Activated CD4-positive, alpha-beta T cell treated with anti-CD3 and anti-CD28 coated beads, Interleukin-2, Interleukin-4, amounts not matched to agents 100 ng/mL and 50 ng/mL, durations not matched to agents 16 hours and 8 hours (primary cell): ENCODE results near the gene SORCS2.

Source experiments
- DNase-seq: peaks from one replicate; pipeline ENCODE4 v3.0.0-alpha.2; 2020; ENCODE audit warnings: low spot score

The SORCS2 gene

DNA sequence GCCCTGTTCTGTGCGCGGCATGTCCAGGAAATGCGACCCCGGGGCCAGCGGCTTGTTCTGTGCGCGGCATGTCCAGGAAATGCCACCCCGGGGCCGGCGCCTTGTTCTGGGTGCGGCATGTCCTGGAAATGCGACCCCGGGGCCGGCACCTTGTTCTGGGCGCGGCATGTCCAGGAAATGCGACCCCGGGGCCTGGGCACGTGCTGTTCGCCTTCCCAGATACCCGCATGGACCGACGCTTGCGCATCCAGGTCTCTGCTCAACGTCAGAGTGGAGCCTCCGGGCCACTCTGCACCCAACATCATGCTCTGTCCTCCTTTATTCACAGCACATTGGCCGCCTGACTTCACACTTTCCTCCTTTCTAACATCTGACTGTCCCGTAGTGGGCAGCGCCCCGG lies 318.2 kb downstream of the SORCS2 start:
- DNase-seq = no peak

DNA sequence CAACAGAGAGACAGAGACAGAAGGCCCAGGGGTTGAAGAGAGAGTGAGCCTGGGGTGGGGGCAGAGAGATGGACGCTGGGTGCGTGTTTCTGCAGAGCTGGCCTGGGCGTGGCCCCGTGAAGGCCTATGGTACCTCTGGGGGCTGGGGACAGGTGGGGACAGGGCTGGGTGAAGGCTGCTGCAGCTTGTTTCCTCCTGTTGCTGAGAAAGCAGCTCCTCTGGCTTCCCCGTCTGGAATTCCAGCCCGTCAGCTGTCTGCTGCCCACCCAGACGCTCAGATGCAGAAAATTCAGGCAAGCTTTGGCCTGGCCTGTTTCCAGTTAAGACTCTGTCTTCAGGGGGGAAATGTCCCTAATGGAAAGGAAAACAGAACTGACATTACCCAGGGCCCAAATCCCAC lies 319.2 kb downstream of the SORCS2 start:
- DNase-seq = no peak

DNA sequence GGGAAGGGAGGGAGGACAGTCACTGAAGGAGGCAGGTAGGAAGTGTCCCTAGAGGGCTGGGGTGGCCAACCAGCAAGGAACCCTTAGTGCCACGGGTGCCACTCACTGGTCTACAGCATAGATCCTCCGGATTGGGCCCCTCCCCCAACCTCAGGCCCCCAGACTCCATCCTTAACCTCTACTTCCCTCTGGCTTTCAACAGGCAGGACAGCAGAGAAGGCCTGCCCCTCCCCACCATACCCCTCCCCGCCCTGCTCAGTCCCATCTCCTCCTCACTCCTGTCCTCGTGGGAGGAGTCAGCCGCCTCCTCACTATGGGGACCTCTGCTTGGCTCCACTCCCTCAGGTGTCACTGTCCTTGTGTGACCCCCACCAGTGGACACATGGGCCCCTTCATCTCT lies 320.1 kb downstream of the SORCS2 start:
- DNase-seq = no peak

DNA sequence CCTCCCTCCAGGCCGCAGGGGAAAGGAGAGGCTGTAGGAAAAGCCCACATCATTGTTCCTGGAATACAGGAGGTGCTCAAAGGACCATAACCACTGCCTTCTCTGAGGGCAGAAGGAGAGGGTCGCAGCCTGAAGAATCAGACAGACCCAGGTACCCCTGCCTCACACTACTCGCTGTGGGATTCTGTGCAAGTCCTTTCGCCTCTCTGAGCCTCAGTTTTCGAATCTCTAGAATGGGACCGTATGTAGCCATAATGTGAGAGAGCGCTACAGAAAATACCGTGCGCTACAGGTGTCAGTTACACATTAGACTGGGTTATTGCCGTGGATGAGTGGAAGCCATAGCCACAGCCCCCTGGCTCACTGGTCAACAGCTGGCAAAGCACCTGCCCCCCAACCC lies 320.6 kb downstream of the SORCS2 start:
- no peak for DNase-seq

DNA sequence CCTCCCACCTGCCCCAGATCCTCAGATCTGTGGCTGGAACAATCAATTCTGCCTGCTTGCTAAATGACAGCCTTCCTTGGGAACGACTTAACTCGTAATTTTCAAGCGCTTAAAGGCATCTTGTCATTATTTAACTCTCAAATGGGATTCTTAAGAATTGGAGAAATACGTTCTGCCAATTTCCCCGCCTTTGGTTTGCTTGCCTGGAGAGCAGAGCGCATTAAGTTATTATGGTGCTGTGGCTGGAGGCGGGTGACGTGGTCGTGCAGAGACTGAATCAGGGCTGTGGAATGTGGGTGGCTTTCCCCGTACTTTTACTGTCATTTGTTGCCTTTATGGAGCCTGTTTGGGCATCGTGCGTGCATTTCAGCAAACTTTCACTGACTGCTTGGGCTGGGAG lies 321.3 kb downstream of the SORCS2 start:
- no peak for DNase-seq

DNA sequence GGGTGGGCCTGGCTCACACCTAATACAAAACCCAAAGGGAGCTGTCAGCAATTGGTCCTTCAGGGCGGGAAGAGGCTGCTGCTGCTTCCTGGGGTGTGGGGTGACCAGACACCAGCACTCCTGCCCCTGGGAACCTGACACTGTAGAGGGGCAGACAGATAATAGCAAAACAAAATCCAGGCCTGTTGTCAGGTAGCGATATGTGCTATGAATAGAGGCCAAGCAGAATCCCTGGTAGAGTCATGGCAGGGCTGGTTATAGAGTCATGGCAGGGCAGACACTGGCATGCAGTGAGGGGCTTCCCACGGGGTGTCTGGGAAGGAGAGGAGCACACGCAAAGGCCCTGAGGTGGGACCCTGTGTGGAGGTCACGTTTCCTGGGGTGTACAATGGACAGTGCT lies 321.9 kb downstream of the SORCS2 start:
- no peak for DNase-seq

DNA sequence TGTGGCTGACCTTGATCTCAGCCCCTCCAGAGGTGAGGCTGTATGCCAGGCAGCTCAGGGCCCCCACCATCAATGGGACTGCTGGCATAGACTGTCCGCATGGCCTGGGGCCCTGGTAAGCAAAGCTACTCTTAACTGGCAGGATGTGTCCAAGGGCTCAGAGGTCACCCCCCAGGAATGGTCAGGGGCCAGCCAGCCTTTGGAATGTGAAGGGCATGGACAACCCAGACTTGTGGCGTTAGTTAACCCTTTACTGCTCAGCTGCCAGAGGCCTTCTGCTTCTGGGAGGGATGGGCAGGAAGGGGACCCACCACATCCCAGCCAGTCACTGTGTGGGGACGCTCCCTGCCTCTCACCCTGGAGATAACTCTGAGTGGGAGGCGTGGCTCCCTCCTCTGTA lies 322.5 kb downstream of the SORCS2 start:
- DNase-seq = no peak

DNA sequence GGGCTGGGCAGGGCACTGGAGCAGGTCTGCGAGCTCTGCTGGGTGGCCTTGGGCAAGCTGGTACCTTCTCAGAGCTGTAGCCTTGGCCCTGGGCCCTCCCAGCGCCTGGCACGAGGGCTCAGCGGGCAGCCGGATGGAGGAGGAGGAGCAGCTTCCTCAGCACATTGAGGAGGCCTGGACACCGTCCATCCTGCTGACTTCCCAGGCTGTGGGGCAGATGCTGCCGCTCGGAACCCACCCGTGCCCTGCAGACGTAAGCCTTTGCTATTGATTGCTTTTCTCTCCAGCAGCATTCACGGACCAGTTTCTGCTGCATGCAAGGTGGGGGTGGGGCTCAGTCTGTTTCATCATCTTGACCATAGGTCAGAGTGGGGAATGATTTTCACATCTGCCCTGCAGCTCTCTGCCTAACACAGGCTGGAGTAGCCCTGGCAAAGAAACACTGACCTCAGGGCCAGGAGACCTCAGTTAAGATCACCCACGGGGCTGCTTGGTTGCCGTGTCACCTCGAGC lies 323.1 kb downstream of the SORCS2 start:
- no peak for DNase-seq

DNA sequence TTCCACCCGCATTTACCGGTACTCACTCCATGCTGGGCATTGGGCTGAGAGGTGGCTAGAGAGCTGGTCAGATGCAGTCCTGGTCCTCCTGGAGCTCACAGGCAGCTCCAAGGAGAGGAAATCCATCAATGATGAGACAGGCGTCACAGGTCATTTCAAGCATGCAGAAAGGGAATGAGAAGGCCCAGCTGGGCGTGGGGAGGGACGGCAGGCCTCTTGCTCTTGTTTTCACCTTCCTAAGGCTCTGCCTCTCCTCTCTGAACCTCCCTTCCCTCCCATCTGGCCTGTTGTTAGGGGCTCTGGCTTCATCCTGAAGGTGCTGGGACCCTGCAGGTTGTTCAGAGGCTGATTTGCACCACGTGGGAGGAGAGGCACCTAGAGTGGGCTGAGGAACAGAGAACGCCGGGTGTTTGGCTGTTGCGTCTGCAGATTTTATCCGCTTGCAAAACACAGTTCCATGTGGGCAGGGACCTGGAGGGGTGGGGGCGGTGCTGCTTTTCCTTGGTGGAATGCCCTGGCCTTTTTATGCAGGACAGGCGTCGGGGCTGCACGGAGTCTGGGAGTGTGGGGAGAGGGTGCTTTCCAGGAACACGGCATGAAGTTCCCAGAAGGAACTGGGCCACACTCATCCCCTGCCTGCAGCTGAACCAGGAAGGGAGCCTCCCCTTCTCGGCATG lies 323.9 kb downstream of the SORCS2 start:
- no peak for DNase-seq

DNA sequence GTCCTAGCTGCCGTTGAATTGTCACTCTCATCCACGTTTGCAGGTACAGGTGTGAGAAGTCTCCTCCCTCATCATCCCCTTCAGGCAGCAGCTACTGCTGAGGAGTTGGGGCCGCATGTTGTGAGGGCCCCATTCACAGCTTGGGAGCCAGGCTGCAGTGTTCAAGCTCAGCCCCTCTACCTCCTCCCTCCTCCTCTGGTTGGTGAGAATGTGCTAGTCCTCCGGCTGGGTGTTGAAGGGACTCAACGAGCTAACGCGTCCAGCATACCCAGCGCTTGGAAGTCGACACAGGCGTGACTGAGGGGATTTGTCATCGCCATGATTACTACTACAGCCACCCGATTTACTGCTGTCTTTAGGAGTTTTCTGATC lies 324.4 kb downstream of the SORCS2 start:
- DNase-seq = no peak

DNA sequence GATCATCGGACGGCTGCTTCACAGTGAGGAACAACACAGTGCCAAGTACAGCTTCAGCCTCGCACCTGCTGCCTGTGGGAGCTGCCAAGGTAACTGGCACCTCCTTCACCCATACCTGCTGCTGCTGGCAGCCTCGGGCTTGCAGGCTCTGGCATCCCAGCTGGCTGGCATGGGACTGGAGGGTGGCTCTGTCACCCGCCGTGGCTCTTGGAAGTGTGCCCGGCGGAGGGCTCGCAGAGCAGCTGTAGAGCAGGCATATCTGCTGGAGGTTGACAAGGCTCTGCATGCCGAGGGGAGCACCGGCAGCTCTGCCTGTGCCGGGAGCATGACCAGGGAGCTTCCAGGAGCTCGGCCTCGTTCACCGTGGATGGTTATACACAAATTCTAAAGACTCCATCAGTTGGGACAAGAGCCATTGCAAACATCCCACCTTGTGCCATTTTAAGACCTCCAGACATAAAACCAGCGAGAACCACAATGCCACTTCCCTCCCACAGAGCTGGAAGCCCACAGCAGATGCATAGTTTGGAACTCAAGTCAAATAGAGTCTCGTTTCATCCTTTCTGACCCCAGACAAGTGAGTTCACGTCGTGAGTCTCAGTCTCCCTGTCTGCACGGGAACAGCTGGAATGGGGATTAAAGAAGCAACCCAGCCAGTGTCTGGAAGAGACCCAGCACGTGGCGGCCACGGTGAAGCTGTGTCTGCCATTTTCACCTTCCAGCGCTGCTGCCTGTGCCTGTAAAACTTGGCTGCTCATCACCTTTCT lies 326.7 kb downstream of the SORCS2 start:
- DNase-seq = no peak

DNA sequence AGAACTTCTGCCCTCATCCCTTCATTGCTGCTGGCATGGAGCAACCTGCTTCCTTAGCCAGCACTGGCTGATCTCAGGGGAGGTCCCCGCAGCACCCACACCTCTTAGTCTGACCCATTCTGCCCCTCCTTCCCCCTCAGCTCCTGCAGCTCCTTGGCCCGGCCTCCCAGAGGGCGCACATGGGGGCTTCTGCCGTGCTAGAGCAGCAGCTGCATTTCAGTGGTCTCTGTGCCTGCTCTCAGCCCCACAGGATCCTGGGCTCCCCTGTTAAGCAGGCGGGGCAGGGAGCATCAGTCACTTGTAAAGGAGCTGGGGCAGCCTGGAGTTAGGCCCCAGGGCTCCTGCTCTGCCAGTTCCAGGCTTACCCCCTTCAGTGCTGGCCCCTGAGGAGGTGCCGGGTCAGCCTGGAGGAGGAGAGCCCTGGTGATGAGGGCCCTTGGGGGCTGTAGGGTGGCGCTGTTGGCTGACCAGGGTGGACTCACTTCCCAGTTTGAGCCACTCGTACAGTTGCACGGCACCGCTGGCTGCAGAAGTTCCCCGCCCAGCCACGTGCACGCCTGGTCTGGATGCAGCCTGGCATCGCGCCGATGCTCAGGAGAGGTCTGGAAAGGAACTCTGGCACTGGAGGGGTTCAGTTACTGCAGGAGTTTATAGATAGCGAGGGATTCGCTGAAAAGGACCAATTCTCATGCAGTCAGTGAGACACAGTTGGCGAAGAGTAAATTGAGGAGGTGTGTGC lies 327.5 kb downstream of the SORCS2 start:
- no peak for DNase-seq

DNA sequence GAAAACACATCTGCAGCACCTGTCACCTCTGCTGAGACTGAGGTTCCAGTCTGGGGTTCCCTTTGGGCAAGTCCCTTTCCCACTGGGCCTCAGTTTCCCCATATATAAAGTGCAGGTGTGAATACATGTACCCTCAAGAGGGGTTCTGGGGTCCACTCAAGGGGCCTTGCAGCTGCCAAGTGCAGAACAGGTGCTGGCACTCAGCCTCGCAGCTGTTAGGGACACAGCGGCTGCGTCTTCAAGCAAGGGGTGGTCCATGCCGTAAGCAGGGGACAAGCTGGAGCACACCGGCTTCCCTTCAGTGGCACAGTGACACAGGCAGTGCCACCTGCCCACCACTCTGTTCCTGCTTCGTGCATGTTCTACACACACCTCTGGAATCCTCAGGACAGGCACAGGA lies 329.3 kb downstream of the SORCS2 start:
- no peak for DNase-seq

DNA sequence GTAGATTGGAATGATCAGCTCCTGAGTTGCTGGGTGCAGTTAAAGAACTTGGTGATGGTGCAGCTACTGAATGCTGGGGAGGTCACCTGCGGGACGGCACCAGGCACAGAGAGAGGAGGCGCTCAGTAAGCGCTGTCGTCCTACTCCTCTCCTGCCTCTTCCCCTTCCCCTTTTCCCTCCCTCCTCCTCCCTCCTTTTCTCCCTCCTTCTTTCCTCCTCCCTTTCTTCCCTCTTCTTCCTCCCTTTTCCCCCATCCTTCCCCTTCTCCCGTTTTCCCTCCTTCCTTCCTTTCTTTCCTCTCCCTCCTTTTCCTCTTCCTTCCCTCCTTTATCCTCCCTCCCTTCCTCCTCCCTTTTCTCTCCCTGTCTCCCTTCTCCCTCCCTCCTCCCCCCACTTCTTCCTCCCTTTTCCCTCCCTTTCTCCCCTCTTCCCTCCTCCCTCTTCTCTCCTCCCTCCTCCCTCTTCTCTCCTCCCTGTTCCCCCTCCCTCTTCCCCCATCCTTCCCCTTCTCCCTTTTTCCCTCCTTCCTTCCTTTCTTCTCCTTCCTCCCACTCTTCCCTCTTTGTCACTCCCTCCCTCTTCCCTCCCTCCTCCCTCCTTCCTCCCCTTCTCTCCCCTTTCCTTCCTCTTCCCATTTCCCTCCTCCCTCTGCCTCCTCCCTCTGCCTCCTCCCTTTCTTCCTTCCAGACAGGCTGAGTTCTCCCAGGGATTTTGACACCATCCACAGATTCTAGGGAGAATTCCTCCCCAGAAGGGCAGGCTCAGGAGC lies 330.3 kb downstream of the SORCS2 start:
- no peak for DNase-seq

DNA sequence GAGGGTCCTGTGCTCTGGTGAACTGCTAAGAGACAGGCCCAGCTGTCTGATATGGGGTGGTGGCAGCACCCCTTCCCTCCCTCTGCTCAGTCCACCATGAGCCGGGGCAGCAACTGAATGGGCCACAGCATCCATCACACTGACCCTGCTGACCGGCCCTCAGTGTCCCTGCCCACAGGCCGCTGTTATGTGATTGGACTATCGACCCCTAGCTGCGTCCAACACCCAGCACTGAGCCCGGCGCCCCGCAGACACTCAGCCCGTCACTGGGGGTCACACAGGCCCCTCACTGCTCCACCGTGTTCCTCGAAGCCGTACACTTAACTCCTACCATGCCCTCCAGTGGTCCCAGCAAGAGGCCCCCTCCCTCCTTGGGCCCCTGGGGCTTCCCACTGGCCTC lies 331.2 kb downstream of the SORCS2 start:
- DNase-seq = no peak

DNA sequence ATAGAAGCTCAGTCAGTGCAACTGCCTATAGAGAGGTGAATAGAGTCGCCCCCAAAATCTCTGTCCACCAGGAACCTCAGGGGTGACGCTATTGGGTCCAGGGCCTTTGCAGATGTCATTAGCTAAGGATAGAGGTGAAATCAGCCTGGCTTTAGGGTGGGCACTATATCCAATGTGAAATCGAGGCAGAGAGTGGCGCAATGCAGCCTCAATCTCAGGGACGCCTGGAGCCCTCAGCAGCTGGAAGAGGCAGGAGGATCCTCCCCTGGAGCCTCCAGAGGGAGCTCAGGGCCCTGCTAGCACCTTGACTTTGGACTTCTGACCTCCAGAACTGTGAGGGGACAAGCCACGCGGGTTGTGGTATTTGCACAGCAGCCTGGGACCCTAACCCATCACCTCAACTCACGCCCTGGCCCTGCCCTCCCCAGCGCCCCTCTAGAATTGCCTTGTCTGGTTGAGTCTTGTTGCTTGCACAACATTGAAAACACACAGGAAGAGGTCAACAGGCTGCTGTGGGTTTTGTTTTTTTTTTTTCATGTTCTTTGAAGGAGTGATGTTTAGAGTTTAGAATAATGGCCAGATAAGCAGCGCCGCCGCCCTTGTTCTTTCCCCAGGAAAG lies 331.8 kb downstream of the SORCS2 start:
- no peak for DNase-seq

DNA sequence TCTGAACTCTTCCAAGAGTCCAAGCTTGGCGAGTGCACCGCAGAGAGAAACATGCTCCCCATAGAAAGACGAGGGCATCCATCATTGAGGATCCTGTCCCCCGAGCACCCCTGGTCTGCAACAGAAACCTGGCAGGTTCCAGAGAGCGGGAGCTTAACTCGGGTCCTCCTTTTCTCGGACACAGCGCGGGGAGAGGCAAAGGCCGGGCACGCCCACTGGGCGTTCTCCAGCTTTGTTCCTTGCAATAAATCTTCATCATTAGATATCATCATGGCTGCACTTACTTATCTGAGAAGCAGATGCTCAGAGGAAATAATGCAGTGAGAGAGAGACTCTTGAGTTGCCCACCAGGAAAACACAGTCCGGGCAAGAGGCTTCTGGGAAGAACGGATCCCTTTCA lies 332.5 kb downstream of the SORCS2 start:
- no peak for DNase-seq

DNA sequence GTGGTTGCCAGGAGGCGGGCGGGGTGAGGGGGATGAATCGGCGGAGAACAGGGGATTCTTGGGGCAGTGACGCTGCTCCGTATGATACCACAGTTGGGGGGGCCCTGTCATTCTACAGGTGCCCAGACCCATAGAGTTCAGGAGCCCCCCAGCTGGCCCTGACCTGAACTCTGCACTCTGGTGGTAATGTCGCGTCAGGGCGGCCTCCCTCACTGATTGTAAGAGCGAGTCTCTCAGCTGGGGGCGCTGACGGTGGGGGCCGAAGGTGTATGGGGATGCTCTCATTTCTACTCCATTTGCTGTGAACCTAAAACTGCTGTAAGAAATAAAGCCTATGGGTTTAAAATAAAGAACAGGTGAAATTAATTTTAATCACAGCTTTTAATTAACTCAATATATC lies 334.2 kb downstream of the SORCS2 start:
- DNase-seq = no peak

DNA sequence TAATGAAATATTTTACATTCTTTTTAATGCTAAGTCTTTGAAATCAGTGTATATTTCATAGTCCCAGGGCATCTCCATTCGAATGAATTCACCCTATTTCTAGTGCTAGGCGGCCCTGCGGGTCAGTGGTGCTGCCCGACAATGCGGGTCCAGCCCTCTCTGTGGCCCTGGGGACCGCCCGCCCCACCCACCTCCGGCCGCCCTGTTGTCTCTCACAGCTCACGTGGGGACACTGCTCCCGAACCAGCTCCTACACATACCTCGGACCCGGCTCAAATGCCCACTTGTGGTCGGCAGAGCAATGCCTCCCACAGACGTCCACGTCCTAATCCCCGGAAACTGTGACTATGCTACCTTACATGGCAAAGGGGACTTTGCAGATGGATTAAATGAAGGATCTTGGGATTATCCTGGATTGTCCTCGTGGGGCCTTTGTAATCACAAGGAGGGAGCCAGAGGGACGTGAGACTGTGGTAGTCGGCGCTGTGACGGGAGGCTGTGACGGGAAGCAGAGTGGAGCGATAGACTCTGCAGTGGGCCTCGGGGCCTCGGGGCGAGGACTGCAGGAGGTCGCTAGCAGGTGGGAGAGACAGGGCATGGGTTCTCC lies 334.7 kb downstream of the SORCS2 start:
- DNase-seq = no peak

DNA sequence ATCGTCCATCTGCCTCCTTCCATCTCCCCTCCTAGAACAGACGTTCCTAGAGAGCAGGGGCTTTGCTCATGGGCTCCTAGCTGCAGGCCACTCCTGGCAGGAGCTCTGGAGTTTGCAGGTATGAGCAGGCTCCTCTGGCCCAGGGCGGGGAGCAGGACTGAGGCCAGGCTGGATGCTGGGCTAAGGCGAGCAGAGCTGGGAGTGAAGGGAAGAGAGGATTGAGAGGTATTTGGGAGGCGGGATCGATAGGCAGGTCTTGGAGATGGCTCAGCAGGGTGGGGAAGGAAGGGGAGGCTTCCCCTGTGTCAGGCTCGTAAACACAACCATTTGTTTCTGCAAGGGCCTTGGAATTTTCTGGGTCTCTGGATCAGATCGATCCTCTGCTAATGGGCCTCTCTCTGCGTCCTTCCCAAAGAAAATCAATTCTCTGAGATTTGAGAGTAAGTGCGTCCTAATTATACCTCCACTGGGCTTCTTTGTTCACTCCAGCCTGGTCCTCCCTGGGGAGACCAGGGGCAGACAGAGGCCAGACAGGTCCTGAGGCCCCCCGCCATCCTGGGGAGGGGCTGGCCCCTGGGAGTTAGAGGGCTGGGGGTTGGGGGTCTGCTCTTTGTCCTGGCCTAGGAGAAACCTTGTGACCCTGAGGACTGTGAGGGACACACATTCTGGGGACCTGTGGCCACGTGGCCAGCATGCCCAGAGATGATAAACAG lies 337.2 kb downstream of the SORCS2 start:
- DNase-seq = no peak

DNA sequence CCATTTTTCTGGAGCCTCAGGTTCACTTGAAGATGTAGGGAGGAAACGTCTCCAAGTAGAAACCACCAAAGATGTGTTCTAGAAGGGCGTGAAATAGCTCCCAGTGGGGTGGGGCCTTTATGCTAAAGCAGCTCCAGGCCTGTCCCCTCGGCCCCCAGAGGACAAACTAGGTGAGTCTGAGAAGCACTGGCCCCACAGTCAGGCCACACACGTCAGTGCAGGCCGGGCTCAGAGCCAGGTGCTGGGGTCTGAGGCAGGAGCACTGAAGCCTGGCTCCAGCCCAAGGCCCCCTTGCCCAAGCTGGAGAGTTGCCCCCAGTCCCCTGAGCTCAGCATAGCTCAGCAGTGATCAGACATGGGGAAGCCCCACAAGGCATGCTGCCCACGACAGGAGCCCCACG lies 337.7 kb downstream of the SORCS2 start:
- DNase-seq = no peak
